HG02981 (cell line): ENCODE data around the gene HNRNPUL2.

Experiments
- ATAC-seq: cut with Tn5 transposase; IDR thresholded peaks from one replicate; pipeline ENCODE4 v1.9.1; 2021; ENCODE audit warnings: mild to moderate bottlenecking, moderate library complexity; ENCODE audit not compliant: unreplicated experiment

The HNRNPUL2 gene

DNA sequence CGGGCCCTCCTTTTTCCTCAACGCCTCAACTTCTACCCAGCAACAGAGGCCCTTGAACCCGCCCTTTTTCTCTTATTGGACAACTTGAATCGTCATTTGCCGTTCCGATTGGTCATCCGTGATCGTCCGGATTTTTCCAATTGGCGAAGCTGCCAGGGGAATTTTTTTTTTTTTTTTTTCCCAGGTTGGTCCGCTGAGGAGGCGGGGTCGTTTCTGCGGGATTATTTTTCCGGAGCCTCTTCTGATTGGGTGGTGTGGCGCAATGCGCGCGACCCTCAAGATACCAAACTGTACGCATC is 564 bp upstream of the HNRNPUL2 start:
- peak; percentile 38 for ATAC-seq

DNA sequence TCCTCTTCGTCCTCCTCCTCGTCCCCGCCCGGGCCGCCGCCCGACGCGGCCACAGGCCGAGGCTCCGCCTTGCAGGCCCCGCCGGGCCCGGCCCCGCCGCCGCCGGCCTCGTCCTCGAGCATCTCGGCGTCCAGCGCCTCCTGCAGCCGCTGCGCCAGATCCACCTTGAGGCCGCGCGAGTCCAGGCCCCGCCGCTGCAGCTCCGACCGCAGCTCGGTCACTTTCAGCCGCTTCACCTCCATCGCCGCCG is 417 bp downstream of the HNRNPUL2 start:
- no peak for ATAC-seq

DNA sequence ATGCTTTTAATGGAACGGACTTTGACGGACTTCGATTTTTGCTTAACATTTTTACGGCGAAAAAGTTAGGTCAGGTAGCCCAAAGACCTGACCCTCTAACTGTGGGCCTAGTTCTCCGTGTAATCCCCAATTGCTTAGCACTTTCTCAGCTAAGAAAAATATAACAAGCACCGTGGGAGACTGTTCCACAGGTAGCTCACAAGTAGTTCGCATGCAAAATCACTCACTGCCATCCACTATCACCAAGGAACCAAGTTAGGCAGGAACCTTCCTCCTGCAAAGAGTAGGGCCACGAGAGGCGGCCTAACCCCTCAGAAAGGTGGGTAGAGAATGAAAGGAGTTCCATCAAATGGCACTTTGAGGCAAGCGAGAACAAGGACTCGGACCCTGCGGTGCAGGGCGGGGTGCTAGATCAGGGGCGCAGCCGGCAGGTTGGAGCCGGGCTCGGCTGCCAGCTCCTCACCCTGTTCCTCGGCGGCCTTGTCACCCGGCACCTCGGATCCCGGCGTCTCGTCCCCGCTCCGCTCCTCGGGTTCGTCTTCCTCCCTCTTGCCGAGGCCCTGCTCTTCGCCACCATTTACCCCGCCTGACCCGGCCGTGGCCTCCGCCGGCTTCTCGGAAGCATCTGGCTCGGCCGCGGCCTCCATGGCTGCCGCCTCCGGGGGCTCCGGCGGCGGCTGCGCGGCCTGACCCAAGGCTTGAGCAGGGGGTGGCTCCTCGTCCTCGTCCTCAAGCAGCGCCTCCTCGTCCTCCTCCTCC is 922 bp downstream of the HNRNPUL2 start:
- peak; percentile 2 for ATAC-seq

DNA sequence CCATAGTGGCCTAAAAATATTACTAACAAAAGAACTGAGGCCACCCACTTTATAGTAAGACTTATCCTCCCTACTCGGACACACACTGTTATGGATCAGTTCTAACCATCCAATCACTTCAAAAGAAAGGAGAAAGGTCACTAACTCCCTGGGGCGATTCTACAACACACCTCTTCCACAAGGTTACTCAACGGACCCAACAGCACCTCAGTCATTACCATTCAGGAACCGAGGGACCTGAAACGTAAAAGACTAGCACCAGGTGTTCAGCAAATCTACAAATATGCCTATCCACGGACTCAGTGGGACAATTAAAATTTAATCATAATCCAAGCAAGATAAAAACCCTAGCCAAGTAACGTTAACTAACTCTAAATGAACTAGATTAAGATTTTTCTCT is 1.6 kb downstream of the HNRNPUL2 start:
- no peak for ATAC-seq

DNA sequence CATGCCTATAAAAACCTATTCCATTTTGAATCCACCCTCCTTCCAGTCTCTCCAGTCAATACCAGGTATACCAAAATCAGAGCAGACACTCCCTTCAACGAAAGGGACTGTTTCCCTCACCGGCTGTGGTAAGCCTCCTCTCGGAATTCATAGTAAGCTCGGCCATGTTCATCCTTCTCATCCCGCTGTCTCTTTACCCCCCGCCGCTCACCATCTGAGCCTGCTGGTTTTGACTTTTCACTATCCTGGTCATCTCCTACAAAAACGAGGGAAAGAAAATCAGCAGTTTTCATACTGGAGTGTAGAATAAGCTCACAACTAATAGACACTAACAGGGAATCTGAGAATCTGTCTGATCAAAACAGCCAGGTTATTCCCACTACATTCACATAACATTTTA is 3.1 kb downstream of the HNRNPUL2 start:
- no peak for ATAC-seq

DNA sequence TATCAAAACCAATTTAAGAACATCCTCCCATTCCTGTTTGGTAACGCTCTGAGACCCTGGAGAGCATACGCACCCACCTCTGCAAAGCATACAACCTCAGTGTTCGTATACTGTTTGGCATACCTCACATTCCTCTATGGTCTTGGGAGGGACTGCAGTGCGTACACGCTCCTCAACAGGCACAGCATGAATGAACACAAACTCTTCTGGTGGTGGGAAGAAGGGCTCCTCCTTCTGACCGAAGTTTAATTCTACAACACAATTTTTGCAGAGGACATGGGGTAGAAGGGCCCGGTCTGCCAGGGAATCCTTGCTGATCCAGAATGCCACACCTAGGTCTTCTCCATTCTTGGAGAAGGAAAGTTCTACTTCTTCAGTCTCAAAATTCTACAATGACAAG is 5.3 kb downstream of the HNRNPUL2 start:
- ATAC-seq, result no peak

DNA sequence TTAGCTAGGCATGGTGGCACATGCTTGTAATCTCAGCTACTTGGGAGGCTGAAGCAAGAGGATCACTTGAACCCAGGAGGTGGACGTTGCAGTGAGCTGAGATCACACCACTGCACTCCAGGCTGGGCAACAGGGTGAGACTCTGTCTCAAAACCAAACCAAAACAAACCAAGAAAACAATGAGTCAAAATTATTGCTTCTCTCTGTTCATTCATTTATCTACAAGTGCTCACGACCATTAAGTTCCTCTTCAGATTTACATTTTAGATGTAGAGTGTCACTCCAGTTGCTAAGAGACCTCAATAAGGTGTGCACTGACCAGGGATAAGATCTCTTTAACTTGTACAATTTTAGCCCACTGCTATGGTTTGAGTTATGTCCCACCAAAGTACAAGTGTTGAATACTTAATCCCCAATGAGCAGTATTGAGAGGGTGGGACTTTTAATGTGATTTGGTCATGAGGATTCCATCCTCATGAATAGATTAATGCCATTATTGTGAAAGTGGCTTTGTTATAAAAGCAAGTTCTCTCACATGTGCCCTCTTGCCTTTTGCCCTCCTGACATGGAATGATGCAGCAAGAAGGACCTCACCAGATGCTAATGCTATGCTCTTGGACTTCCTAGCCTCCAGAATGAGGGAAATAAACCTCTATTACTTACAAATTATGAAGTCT is 7.8 kb downstream of the HNRNPUL2 start:
- no peak for ATAC-seq

DNA sequence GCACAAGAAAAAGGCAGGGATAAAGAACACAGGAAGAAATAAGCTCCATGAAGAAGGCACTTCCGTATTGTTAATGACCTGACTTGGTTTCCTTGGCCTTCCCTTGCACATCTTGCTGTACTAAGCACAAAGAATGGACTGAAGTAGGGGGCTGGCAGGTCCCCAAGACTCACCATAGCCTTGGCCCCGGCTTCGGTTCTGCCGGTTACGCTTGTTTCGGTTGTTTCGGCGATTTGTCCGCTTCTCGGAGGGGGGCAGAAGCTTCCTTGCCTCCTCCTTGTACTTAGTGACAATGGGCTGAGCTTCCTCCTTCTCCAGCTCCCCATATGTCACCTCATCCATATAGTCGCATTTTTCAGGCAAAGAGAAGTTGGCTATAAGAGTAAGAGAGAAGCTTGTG is 10.4 kb downstream of the HNRNPUL2 start:
- no peak for ATAC-seq

DNA sequence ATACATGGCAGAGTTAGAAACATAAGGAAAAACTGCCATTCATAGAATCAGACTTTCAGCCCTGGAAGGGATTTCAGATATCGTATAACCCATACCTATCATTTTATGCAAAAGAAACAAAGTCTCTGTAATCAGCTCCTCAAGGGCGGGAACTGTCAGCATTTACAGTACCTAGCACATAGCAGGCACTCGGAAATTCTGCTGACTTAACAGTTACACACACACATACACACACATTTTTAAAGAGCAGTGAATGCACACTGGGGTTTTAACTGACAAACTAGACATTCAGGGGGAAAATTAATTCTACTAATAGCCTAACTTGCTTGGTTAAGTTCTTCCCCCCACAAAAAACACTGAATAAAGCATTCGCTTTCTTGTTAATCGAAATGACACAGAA is 11.1 kb downstream of the HNRNPUL2 start:
- ATAC-seq, result no peak

DNA sequence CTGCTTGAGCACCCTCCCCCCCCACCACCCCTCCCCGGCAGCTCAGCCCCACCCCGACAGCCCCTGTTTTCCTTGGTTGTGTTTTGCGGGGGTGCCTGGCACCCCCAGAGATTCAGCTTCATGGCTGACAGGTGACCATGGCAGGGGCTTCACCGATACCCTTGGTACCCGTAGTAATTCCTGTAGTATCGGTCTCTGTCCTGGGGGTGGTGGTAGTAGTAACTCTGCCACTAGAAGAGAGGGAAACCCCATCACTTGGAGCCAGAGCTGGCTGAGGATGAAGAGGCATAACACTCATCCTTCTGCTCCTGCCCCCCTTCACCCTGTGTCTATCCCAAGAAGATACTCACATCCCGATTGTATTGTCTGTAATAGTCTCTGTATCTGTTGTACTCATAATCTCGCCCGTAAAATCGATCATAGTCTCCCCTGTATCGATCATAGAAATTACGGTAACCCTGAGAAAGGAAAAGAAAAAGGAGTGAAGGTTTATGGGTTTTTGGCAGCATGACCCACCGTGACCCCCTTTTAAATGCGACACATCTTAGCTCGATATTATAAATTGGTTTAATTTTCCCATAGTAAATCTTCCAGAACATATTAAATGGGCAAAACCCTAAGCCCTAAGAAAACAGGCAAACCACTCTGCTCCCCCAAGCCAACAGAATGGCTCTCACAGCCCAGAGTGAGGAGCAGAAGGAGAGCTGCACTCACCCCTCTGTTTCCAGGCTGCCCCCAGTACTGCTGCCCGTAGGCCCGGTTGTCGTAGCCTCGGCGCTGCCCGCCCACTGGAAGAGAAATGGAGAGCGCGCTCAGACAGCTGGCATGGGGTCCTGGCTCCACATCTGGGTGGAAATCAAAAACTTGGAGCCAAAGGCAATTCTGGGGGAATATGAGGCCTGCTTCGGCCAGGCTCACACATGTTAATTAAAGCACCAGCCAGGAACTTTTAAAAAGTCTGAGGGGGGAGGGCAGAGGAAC is 11.8 kb downstream of the HNRNPUL2 start:
- no peak for ATAC-seq

DNA sequence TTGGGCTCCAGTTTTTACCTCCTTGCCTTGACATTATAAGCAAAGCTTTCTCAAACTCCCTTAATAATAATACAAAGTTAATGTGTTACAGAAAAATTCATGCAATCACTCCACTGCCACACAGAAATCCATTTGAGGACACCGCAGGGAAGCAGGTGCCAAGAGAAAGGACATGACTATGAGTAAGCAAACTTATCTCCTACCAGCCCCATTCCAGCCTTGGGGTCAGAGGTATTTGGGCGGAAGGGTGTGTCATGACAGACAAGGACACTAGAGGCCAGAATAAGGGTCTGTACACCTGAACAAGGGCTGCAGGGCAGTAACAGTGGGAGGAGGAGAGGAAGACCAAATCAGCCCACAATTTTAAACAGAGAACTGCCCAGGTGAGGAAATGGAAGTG is 13.9 kb downstream of the HNRNPUL2 start:
- no peak for ATAC-seq

DNA sequence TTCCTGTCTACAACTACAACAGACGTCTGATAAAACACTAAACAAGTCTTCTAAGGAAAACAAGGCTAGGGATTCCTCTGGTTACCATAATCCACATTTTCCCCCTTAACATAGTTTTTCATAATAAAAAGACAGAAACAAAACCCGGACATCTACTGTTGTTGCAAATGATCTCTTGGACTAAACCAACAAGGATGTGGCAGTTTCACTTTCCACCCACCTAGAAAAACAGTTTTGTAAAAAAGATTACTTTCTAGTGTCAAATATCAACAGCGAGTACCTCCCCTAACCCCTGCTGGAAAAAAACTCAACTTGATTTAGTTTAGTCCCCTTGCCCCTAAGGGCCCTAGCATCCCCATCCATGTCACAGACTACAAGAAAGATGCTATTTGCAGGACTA is 14.4 kb downstream of the HNRNPUL2 start:
- no peak for ATAC-seq

DNA sequence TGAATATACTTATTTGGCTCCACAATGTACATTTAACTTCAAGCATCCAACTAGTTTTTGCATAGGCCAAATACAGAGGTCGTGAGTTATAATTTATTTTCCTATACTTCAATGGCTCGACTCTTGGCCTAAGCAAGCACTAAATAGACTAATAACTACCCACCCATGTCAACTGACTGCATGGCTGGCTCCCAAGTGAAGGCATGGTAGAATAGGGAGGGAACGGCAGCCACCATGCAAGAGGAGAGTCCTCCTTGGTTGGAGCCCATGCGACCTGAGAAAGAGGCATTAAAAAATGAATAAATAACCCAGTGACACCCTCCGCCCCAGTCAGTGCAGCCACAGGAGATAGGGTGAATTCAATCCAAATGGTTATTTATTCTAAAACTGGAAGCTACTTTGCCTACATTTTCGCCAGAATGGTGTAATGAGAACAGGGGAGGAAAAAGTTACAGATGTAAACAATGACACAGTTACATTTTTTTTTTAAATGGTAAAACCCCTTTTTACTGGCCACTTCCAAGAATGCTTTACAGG is 14.9 kb downstream of the HNRNPUL2 start:
- no peak for ATAC-seq

DNA sequence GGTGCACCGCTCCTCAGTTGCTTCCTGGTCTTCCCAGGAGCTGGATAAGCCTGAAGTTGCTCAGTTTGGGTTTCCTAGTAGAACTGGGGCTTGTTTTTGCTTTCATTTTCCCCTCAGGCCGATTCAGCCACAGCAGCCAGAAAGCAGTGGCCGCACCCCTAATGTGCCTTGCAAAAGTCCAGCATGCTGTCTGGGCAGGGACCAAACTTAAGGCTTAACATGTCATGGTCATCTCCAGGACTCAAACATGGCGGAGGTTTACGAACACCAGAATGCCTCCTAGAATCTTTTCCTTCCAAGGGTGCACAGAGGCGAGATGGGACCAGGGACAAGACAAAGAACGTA is 17.3 kb downstream of the HNRNPUL2 start:
- no peak for ATAC-seq

DNA sequence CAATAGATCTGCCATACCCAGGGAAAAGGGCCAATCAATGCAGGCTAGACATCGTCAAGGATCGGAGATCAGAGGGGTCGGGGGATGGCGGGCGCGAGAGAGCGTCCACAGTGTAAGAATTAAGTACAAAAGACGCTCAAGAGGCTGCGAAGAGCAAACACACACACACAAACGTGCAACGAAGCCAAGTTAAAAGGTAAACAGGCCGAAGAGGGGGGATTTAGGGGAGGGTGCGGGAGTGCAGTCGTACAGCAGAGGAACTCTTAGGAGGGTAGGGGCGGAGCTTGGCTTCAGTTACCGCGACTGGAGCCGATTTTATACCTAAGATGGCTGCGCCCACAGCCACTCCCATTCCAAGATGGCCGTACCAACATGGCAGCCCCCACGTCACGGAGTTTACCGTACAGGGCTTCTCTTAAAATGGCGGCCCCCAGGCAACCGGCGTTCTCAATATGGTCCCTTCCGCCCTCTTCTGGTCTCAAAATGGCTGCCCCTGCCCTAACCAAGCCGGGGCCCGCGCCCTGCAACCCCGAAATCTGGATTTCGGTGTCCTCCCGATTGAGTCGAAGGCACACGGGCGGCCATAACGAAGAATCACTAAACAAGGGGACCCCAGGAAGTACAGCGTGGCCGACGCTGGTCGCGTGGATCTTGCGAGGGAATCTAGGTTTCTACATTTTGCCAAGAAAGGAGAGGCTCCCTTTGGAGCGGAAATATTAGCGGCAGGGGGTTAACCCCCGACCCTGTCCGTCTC is 17.8 kb downstream of the HNRNPUL2 start:
- peak; percentile 62 for ATAC-seq

DNA sequence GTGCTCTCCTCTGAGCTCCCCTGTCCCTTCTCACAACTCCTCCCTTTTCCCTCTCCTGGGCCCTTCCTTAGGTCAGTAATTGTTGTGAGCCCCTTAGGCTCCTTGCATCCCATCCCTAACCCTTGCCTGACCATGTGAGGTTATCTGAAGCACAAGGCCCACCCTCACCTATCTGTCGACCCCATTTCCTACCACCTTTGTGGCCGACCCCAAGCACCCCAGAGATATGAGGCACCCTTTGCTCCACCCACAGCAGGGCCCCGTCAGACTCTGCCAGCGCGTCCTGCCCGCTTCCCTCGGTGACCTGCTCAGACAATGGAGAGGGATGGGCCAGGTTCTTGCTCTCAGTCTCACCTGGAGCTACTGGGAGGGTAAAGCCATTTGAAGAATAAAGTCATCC is 18.5 kb downstream of the HNRNPUL2 start:
- ATAC-seq, result no peak

DNA sequence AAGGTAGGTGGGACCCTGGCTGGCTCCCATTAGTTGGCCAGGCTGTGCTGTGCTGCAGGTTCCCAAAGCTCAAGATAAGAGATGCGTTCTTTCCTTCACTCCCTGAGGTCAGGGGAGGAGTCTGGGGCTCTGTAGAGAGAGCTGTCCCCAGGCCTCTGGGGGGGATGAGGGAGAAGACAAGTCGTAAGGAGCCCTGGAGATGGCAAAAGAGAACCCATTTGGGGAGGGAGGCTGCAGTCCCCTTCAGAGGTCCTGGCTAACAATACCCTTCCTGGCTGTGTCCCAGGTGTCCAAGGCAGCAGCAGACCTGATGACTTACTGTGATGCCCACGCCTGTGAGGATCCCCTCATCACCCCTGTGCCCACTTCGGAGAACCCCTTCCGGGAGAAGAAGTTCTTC is 18.9 kb downstream of the HNRNPUL2 start:
- ATAC-seq, result no peak

DNA sequence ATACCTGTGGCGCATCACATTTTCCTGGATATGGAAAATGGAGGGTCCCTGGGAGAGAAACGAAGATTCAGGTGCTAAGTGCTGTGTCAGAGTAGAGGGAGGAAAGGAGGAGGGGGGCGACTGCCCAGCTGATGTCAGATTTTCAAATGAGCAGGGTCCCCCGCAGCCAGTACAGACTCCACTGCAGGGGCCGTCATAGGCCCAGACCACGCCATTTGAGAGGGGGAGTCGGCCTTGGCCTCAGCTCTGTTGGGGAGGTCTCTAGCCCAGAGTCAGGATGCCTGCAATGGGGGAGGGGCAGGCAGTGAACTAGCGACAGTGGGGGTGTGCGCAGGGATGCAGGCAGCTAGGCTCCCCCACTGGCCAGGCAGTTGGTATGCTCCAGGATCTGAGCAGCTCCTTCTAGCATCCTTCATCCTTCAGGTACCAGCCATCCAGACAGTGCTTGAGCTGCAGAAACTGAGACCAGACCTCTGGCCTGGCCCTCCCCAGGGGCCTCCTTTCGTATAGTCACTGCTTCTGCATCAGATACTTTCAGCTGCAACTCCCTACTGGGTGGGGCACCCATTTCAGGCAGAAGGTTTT is 19.9 kb downstream of the HNRNPUL2 start, which contains the start of the genes BSCL2 and GNG3:
Gene BSCL2, minus strand, starts transcription at position 148 of the 585 bp plus-strand sequence. CDS start 229 bp downstream, outside the sequence.
Gene GNG3, plus strand, starts transcription at position 400 of the 585 bp plus-strand sequence. CDS start 620 bp downstream, outside the sequence.
- ATAC-seq, result no peak

DNA sequence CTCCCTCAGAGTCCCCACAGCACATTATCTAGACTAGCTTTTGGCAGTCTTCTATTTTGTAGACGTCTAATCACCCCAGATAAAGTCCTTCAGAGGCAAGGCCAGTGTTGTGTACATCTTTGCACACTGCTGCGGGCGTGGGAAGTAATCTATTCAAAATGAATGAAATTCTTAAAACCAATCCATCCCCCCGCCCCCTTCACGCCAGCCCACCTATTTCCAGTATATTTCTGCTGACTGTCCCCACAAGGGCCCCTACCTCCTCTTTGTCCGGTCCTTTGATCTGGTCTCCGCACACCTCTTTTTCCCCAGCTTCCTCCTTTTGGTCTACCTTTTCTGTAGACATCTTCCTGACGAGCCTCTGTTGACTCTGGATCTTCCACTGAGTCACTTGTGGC is 20.4 kb downstream of the HNRNPUL2 start:
- no peak for ATAC-seq
